ENCODE data around the gene QRFP.

DNA sequence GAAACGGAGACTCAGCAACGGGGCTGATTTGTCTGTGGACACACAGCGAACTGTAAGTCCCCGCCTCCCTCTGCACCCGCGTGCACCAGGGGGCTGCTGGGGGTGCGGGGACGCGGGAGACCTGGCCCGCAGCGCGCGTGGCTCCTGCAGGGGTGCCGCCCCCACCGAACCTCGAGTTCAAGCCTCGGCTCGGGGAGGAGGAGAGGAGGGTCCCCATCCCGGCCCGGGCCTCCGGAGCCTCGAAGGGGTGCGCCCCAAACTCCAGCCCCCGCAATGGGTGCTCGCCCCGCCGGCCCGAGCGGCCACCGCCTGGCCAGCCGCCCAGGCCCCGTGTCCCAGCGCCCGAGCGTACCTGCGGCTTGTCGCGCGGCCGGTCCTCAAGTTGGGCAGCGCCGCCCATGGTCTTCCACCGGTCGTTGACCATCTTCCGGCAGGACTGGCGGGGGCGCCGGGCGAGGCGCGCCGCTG is 41.6 kb upstream of the QRFP start:
- TF ChIP-seq, protein P1, sequence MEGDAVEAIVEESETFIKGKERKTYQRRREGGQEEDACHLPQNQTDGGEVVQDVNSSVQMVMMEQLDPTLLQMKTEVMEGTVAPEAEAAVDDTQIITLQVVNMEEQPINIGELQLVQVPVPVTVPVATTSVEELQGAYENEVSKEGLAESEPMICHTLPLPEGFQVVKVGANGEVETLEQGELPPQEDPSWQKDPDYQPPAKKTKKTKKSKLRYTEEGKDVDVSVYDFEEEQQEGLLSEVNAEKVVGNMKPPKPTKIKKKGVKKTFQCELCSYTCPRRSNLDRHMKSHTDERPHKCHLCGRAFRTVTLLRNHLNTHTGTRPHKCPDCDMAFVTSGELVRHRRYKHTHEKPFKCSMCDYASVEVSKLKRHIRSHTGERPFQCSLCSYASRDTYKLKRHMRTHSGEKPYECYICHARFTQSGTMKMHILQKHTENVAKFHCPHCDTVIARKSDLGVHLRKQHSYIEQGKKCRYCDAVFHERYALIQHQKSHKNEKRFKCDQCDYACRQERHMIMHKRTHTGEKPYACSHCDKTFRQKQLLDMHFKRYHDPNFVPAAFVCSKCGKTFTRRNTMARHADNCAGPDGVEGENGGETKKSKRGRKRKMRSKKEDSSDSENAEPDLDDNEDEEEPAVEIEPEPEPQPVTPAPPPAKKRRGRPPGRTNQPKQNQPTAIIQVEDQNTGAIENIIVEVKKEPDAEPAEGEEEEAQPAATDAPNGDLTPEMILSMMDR (IDR thresholded peaks at IDR 0.05), result no peak
- TF ChIP-seq POLR2A (IDR thresholded peaks at IDR 0.05), result no peak

All from right lobe of liver (tissue), 4 donors.